Right lobe of liver (tissue), 4 donors: ENCODE results near the gene GNAT3.

ENCODE experiments used
- POLR2A ChIP-seq: fragments of 450-650 bp; IDR thresholded peaks from one replicate; pipeline ENCODE4 v1.6.1; 2017; ENCODE audit warnings: antibody characterized with exemption, mild to moderate bottlenecking
- TF ChIP-seq, protein P1 (sequence below), 4 donors: fragments of 200-600 bp in 3 of 4; fragments of 450-650 bp in 1 of 4; IDR thresholded peaks; one replicate each; pipeline versions ENCODE4 v1.5.1 to v1.8.0; 2016 to 2022; ENCODE audit warnings: antibody characterized with exemption in 4 of 4, mild to moderate bottlenecking in 2 of 4
- donor health status: DM: no; HTN: no; CAD: no.
- donor health status: DM: no; HTN: no; CAD: no.
- donor health status: DM: no; HTN: yes; CAD: no.

DNA sequence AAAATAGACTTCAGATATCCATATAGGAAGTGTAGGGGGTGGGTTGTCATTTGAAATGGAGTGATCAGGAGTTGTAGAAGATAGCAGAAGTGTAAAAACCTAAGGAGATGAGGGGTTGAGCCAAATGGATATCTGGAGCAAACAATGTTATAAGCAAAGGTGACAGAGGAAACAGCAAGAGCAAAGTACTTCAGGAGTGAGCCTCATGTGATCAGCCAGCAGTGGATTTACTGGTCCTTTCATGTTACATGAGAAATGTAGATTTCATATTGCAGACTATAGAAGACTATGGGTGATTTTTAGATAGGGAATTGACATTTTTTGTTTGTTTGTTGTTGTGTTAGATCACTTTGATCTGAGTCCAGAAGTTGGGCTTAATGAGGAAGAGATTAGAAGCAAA is 47.7 kb downstream of the GNAT3 start:
- no peak for TF ChIP-seq POLR2A
- TF ChIP-seq, protein P1, sequence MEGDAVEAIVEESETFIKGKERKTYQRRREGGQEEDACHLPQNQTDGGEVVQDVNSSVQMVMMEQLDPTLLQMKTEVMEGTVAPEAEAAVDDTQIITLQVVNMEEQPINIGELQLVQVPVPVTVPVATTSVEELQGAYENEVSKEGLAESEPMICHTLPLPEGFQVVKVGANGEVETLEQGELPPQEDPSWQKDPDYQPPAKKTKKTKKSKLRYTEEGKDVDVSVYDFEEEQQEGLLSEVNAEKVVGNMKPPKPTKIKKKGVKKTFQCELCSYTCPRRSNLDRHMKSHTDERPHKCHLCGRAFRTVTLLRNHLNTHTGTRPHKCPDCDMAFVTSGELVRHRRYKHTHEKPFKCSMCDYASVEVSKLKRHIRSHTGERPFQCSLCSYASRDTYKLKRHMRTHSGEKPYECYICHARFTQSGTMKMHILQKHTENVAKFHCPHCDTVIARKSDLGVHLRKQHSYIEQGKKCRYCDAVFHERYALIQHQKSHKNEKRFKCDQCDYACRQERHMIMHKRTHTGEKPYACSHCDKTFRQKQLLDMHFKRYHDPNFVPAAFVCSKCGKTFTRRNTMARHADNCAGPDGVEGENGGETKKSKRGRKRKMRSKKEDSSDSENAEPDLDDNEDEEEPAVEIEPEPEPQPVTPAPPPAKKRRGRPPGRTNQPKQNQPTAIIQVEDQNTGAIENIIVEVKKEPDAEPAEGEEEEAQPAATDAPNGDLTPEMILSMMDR (IDR thresholded peaks at IDR 0.05), result no peak
